CD4-positive, alpha-beta T cell treated with Interleukin-4 for 1 hour (primary cell): ENCODE data around the gene LDLRAD4.
"Not testable (repeated sequence)": the region's sequence is repeated elsewhere in the genome, so short reads cannot be mapped to it uniquely, and the experiment has no call there.

ENCODE experiments used
- DNase-seq, 2 donors: peaks; one replicate each; pipeline ENCODE4 v3.0.0-alpha.2; 2020 to 2022

The LDLRAD4 gene

GRCh38 chr18:13480571-13481255, 262.2 kb downstream of the LDLRAD4 start:
- DNase-seq, result no peak

DNA sequence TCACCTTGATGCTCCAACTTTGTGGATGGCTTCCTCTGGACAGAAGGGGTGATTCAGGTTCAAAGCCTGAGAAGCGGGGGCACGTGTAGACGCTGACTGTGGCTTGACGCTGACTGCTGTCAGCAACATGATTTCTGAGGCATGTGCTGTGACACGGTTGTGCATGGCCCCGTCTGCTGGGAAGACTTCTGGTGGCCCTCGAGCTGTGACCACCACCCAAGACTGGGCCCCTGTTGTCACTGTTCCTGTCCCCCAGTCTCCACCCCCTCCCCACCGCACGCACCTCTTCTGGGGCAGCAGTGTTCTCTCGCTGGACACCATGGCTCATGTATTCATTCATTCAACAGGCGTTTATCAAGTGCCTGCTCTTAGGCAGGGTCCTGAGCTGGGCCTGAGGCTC, 262.8 kb downstream of the LDLRAD4 start:
- no peak for DNase-seq

GRCh38 chr18:13481820-13482617, 263.5 kb downstream of the LDLRAD4 start:
- DNase-seq, result no peak

DNA sequence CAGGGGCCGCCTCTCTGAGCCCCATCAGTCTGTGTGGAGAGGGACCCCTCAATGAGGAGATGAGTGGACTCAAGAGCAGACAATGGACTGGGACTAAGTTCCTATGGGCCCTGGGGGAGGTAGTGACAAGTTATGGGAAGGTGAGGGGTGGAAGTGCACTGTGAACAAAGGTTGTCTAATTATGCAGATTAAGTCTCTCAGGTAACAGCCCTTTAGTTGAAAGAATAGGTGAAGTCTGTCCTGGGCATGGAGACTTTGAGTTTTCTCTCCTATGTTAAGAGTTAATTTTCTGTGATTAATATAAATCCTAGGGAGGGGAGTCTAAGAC, 264.0 kb downstream of the LDLRAD4 start:
- no peak for DNase-seq

DNA sequence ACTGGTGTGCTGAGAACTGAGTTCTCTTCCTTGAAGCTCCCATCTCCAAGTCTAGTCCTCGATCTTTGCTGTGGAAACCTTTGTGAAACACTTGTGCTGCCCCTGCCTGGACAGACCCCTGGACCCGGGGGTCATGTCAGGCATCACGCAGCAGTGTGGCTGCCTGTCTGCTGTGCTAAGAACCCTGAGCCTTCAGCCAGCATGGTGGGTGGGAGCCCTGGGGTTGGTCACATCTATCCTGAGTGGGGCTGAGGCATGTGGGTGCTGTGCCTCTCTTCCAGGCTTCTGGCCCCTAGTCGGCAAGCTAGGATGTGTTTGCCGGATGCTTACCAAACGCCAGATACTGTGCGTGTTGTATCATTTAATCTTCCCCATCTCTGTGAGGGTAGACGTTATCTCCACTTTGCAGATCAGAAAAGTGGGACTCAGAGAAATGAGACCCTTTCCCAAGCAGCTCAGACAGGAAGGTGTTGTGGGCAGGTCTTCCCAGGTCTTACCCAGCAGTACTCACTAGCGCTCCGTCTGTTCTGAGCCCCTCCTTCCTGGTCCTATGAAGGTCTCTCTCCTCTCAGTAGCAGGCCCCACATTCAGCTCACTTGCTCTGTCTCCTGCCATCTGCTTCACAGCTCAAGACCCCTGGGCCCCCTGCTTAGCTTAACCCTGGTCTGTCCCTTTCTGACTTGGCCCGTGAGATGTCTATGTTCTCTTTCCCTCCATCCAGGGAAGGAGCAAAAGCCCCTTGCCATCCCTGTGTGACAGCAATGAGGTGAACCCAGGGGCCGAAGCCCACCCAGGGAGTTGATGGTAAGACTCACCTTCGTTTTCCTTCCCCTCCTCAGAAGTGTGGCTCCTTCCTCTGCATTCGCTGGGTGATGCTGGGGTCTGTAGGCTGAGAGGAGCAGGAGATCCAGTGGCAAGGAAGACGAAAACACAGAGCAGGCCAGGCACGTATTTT, 265.0 kb downstream of the LDLRAD4 start:
- DNase-seq, result no peak

DNA sequence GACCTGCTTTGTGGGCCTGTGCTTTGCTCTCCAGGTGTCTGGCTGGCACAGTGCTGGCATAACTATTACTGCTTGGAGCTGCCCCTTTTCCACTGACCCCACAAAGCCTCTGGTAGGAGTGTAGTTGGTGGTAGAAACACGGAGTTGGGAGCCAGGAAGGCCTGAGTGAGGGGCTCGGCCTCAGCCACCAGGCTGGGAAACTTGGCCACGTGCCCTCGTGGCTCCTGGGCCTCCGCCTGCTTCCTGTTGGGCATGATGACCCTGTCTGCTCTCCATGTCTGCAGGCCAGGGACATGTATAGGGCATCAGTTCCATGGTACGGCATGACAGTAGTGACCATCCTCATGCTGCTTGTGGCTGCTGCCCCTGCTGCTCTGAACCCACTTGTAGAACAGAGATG, 266.6 kb downstream of the LDLRAD4 start:
- no peak for DNase-seq

DNA sequence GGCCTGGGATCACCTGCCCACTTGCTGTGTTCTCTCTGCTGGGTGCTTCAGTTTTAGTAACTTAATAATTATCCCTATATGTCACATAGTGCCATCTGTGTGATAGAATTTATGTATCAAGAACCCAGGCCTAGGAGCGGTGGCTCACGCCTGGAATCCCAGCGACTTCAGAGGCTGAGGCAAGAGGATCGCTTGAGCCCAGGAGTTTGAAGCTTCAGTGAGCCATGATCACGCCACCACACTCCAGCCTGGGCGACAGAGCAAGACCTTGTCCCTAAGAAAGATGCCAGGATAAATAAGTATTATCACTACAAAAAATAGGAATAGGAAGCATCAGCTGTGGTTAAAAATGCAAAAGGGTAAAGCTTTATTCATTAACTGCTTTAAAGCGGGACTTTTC, 267.0 kb downstream of the LDLRAD4 start:
- no peak for DNase-seq

GRCh38 chr18:13486284-13486683, 267.7 kb downstream of the LDLRAD4 start:
- no peak for DNase-seq

GRCh38 chr18:13486686-13487085, 268.1 kb downstream of the LDLRAD4 start:
- no peak for DNase-seq

GRCh38 chr18:13487237-13487636, 268.7 kb downstream of the LDLRAD4 start:
- DNase-seq, result no peak

- DNase-seq, result no peak
Observed at GRCh38 chr18:13488281-13488929, 269.8 kb downstream of the LDLRAD4 start.

DNA sequence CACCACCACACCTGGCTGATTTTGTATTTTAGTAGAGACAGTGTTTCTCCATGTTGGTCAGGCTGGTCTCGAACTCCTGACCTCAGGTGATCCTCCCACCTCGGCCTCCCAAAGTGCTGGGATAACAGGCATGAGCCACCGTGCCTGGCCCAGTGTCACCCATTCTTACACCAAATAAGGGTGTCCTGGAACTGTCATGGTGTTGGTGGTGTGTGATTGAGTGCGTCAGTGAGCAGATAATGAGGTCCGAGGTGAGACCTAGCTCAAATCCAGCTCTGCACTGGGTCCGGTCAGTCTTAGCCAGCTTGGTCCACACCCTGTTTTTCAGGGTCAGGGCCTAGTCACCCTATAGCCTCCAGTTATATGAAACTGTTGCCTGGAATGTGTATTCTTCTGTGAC, 270.7 kb downstream of the LDLRAD4 start:
- DNase-seq, result not testable (repeated sequence)

DNA sequence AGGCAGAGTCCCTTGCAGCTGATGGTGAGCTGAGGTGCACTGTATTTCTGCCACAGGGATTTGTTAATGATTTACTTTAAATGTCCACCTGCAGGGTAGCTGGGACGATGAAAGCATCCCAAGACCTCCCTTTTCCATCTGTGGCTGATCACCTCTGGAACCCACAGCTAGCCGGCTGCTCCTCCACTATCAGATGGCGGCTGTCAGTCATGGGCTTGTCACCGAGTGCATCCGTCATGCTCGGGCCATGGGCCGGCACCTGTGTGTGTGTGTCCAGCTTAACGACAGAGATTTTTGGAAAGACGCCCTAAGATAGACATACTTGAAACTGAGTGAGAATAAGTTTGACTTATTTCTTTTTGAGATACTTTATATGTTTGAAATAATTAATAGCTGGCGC, 272.6 kb downstream of the LDLRAD4 start:
- DNase-seq, result no peak

- no peak for DNase-seq
Observed at GRCh38 chr18:13492314-13492713, 273.8 kb downstream of the LDLRAD4 start.

DNA sequence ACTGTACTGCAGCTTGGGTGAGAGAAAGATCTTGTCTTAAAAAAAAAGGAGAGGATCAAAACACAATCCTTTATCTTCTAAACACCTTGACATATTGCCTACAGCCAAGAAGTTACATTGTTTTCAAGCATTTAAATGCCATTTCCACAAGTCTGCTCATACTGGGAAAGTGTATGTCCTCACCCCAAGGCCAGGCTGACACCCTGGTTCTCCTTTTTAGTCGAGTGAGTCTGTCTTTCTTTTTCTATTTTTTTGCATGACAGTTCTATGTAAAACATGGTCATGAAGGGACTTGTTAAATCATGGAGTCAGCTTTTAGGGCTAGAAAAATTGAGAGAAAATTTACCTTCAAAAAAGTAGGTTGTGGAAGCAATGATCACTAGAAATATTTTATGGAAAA, 274.5 kb downstream of the LDLRAD4 start:
- DNase-seq, result no peak

DNA sequence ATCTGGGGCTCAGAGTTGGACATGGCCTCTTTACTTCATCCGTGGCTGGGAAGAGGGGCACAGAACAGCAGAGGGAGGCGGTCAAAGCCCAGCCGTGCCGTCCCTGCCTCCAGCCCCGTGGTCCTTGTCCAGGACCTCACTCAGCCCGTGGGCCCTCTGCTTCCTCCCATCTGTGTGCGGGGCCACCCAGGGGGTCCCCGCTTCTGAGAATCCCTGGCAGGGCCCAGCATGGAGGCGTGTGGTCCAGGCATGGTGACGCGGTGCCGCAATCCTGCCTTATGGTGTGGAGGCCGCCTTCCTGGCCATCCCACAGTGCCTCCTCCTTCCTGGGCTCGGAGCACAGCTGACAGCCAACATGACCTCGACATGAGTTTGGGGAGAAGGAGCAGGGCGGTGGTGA, 275.2 kb downstream of the LDLRAD4 start:
- DNase-seq, result no peak

GRCh38 chr18:13494871-13495445, 276.4 kb downstream of the LDLRAD4 start:
- DNase-seq, result no peak

GRCh38 chr18:13495961-13496360, 277.4 kb downstream of the LDLRAD4 start:
- DNase-seq, result no peak

DNA sequence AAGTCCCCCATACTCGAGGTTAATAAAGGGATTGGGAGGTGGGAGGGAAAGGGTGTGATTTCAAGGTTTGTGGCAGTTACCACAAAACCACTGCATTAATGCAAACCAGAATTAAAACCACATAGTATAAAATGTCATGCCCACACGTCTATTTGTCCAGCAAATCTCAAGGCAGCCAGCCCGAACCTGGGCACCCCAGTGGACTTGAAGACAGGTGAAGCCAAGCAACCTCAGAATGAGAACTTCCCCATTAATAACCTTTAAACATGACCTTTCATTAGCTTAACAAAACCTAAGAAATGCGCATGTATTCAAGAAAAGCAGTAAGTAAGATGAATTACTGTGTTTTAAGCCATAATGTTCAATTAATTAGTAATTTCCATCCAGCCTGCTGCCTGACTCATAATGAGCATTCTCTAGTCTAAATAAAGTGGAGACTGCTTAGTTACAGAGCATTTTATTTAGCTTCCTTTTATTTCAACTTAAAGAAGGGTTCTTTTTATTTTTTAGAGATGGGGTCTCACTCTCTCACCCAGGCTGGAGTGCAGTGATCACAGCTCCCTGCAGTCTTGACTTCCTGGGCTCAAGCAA, 278.2 kb downstream of the LDLRAD4 start:
- DNase-seq, result no peak

- DNase-seq, result no peak
Observed at GRCh38 chr18:13499803-13500202, 281.2 kb downstream of the LDLRAD4 start.

DNA sequence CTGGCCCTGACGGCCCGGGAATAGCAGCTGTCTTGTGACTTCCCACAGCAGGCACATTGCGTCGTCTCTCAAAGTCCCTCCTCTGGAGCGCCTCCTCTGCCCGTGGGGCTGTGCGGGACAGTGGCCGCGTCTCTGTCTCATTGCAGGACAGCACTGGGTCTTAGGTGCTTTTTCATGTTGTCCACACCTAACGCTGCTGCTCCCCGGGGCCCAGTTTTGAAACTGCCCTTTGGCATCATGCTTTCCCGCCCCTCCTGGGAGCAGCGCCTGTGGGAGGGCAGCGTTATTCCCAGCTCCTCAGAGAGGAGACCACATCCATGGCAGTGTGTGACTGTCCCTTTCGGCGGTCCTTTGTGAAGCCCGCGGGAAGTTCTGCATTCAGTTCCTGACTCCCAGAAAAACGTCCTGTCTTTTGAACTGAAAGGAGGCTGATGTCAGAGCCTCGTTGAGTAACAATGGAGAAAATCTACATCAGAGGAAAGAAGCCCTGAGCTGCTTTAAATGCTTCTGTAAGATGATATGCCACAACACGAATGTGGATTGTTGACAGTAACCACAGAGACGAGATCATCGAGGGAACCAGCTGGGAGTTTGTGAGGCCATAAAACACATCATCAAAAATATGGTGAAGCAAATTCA, 281.8 kb downstream of the LDLRAD4 start:
- DNase-seq, result no peak
